ENCODE results near the gene SYT4.
"Not testable (repeated sequence)": the region's sequence is repeated elsewhere in the genome, so short reads cannot be mapped to it uniquely, and the experiment has no call there.

SYT4 gene

GRCh38 chr18:43277164-43277600, at the start of gene SYT4:
Gene SYT4, minus strand, starts transcription at chr18:43277490. Its CDS starts 209 bp downstream, at chr18:43277281.
- DNase-seq = no peak

DNA sequence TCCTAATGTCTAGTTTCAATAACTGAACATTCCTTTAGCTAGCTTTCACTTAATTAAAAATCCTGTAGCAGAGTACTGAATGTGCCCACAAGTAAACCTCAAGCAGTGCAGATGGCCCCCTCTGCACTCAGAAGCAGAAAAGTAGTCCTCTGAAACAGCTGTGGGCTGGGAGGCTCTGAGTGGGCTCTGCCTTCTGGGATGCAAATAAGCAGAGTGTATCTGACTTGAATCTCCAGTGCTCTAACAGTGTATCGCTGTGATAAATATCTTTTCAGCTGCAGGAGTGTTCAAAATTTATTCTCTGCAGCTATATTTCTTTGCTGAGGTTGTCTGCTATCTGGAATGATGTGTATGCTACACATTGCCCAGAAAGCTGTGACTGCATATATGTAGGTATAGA, 44.8 kb upstream of the SYT4 start:
- DNase-seq = no peak

GRCh38 chr18:43314941-43315340, 37.7 kb upstream of the SYT4 start:
- DNase-seq = no peak

- DNase-seq = no peak
These were observed 35.6 kb upstream of the SYT4 start for GRCh38 chr18:43312891-43313290.

- DNase-seq = no peak
These were observed 32.9 kb upstream of the SYT4 start for GRCh38 chr18:43310239-43310638.

DNA sequence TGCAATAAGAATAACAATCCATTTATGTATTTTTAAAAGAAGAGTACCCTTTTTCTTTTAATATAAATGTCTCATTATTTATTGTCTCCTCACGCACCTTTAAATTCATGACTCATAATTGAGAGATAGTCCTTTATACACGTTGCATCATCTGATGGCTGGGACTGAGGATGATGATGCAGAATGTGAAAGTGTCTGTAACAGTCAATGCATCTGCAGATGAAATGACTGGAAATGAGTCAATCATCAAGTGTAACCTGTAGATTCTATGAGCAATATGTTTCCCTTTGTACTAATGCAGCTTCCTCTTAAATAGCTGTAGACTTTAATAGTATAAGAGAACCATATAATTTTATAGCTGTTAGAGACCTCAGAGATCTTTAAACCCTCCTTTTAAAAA, 26.1 kb upstream of the SYT4 start:
- DNase-seq = no peak

DNA sequence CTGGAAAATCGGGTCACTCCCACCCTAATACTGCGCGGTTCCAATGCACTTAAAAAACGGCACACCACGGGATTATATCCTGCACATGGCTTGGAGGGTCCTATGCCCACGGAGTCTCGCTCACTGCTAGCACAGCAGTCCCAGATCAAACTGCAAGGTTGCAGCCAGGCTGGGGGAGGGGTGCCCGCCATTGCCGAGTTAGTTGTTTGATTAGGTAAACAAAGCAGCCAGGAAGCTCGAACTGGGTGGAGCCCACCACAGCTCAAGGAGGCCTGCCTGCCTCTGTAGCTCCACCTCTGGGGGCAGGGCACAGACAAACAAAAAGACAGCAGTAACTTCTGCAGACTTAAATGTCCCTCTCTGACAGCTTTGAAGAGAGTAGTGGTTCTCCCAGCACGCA, 8.9 kb upstream of the SYT4 start:
- not testable (repeated sequence) for DNase-seq

- no peak for DNase-seq
These were observed 6.0 kb upstream of the SYT4 start for GRCh38 chr18:43283299-43283698.

DNA sequence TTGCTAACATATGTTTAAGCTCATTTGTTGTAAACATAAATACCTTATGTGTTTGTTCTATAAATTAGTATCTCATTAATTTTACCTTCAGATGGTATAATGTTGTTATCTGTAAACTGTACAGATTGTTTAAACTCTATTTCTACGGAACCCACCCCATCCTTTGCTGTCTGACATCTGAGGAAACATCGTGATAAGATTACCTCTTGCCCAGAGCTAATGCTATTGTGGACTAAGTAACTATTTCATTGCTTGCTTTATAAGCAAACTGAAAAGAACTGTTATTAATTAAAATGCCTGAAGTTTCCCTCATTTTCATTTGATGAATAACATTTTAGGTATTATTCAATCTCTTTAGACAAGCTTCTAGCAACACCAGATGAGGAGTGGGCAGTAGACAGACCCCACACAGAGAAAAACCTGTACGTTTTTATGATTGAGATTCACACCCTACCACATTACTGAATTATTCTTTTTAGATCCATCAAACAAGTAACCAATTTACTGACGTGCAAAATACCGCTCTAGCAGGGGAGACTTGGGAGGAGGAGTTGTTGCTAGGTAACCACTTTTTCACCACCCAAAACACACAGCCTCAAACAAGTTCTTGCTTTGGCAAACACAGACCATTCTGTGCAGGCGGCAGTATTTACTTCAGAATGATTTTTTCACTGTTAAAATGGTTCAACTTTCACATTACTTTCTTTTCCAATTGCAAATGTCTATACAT, 1.9 kb upstream of the SYT4 start:
- DNase-seq = no peak

DNA sequence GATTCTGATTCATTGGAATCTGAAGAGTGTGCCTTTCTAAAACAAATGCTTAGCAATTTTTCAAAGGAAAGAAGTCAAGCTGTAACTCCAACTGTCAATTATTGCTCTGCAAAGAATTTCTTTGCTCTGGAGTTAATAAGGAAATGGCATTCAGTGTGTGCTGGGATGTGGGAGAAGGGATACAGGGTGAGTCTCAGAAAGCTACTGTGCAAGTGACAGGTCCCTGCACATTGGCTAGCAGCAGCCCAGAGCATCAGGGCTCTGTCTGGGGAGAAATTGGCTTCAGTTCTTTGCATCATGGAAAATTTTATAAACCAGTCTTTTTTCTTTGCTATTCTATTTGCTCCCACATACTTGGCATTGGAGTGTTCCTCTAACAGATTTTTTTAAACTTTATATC, 1.1 kb upstream of the SYT4 start:
- DNase-seq = no peak

GRCh38 chr18:43276491-43276890, 799 bp downstream of the SYT4 start:
- no peak for DNase-seq

- no peak for DNase-seq
These were observed 1.7 kb downstream of the SYT4 start for GRCh38 chr18:43275546-43275945.

DNA sequence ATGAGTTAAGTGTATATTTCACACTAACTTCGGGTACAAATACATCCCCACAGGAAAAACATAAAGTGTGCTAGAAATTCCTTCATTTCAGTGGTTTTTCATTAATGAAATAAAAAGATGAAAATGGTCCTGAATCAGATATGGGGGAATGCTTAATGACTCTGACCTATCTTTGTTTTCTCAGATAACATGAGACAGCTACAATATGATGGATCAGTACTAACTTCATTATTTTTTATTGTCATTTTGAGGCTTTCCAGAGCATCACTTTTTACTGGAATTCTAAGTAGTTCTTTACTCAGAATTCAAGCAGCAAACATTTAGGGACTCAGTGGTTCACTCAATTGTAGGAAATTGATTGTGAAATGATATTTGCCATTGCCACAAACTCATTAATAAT, 2.8 kb downstream of the SYT4 start:
- DNase-seq = no peak

GRCh38 chr18:43271593-43272432, 5.5 kb downstream of the SYT4 start:
- no peak for DNase-seq

- no peak for DNase-seq
These were observed 9.5 kb downstream of the SYT4 start for GRCh38 chr18:43267818-43268217.

- no peak for DNase-seq
These were observed 11.8 kb downstream of the SYT4 start for GRCh38 chr18:43265465-43265864.

DNA sequence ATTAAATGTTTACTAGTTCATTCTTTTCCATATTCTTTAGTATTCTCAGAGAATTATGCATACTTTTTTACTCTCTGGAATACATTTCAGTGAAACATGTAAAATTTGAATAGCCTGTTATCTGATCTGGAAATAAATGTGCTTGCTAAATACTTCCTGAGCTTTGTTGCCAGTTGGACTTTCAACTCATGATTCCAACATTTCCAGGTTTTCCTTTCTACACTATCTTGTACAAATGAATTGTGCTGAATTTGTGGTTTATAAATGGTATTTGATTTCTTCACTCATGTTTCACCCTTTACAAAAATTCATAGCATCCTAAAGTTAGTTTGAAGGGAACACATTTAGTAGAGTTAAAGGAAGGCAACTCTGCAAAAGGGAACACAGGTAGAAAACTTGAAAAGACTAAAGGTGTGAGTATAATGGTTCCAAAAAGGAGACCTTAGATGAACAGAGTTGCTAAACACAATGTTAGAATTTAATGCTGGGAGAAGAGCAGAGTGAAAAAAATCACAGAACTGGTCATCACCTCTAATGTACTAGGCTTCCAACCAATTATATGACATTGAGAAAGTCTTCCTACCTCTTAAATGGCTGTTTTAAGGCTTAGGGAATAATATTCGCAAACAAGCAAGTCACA, 28.6 kb downstream of the SYT4 start:
- no peak for DNase-seq

DNA sequence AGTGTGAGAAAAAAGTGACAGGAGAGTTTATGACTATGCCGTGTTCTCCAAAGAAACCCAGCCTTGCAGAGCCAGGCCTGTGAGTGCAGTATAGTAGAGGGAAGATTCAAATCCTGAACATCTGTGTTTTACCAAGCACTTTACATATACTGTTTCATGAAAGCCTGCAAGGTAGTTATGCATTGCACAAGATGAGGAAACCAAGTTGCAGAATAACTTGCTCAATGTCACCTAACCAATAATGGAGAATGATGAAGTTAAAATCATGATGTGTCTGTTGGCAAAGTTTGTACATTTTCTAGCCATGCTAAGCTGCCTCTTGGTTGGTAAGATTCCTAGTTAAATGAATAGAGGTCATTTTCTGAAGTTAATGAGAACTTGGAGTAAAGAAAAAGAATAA, 29.3 kb downstream of the SYT4 start:
- no peak for DNase-seq

GRCh38 chr18:43238429-43238828, 38.9 kb downstream of the SYT4 start:
- no peak for DNase-seq

DNA sequence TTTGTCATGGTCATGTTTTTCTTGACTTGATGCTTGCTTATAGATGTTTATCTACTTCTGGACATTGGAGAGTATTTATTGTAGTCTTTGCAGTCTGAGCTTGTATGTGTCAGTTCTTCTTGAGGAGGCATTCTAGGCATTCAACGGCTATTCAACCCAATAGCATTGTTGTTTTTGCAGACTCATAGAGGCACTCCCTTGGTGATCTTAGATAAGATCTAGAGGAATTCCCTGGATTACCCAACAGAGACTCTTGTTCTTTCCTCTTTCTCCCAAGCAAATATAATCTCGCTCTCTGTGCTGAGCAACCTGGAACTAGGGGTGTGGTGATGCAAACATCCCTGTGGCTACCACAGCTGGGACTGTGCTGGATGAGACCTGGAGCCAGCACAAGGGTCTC, 40.4 kb downstream of the SYT4 start:
- no peak for DNase-seq

DNA sequence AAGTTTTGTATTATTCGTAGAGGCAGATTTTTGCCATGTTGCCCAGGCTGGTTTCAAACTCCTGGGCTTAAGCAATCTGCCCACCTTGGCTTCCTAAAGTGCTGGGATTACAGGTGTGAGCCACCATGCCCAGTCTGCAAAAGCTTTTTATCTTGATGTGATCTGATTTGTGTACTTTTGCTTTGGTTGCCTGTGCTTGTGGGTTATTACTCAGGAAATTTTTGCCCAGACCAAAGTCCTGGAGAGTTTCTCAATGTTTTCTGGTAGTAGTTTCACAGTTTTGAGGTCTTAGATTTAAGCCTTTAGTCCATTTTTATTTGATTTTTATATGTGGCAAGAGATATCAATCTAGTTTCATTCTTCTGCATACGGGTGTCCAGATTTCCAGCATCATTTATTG, 42.4 kb downstream of the SYT4 start:
- no peak for DNase-seq

DNA sequence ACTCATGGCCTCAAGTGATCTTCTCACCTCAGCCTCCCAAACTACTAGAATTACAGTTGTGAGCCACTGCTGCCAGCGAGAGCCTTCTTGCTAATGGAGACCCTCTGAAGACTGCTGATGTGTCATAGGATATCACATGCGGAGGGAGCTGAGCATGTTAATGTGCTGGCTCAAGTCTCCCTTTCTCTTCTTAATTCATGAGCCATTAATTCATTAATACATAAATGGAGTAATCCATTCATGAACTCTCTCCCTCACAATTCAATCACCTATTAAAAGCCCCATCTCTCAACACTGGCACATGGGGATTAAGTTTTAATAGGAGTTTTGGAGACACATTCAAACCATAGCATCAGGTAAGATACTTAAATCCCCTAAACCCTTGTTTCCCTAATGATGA, 54.8 kb downstream of the SYT4 start:
- DNase-seq = no peak

DNA sequence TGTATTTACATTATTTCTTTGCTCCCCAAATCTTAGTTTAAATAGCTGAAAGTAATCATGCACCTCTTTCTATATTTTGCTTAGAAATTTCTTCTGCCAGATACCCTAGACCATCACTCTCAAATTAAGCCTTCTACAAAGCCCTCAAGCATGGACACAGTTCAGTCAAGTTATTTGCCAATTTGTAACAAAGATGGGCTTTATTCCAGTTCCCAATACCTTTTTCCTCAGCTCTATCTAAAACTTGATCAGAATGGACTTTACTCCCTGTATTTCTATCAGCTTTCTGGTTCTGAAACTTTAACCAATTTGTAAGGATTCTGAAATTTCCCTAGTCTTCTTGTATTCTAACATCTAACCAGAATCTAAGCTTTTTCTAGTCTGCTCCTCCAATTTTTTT, 56.6 kb downstream of the SYT4 start:
- DNase-seq = no peak

All from bone marrow (tissue), 2 donors.